Activated CD8-positive, alpha-beta T cell treated with anti-CD3 and anti-CD28 coated beads for 36 hours (primary cell): ENCODE data around the gene CDH23. TPM values are rescaled to one million over a fixed set of nuclear protein-coding genes. Genes with fewer than 3 reads are reported as not detected.

Experiments
- ATAC-seq: fragments of 200-7000 bp; cut with Tn5 transposase; one replicate; pipeline ENCODE4 v1.10.0; 2021; ENCODE audit warnings: mild to moderate bottlenecking, moderate library complexity
- CTCF ChIA-PET: fragments of 350-600 bp; sonication (Branson Sonifier 250); formaldehyde crosslinking; loops from one replicate; lab custom pipeline; 2021; ENCODE audit warnings: antibody characterized with exemption; lab: Charles Lee
- POLR2A ChIA-PET: fragments of 350-600 bp; sonication (Branson Sonifier 250); formaldehyde crosslinking; loops from one replicate; lab custom pipeline; 2021; ENCODE audit warnings: antibody characterized with exemption; lab: Charles Lee
- DNase-seq: peaks from one replicate; pipeline ENCODE4 v3.0.0-alpha.2; 2020
- H3K27ac Mint-ChIP-seq: one replicate; pipeline ENCODE4 v1.8.0; 2021; ENCODE audit warnings: mild to moderate bottlenecking, mixed read lengths
- H3K27me3 Mint-ChIP-seq: one replicate; pipeline ENCODE4 v1.8.0; 2021; ENCODE audit warnings: mixed read lengths
- H3K36me3 Mint-ChIP-seq: one replicate; pipeline ENCODE4 v1.8.0; 2021; ENCODE audit warnings: low read depth, mixed read lengths
- H3K4me1 Mint-ChIP-seq: one replicate; pipeline ENCODE4 v1.8.0; 2021; ENCODE audit warnings: low read depth, mixed read lengths
- H3K4me3 Mint-ChIP-seq: one replicate; pipeline ENCODE4 v1.8.0; 2021; ENCODE audit warnings: mild to moderate bottlenecking, moderate library complexity, mixed read lengths
- H3K9me3 Mint-ChIP-seq: one replicate; pipeline ENCODE4 v1.8.0; 2021; ENCODE audit warnings: mixed read lengths
- intact Hi-C: fragments of 100-400 bp; cut with micrococcal nuclease; formaldehyde crosslinking; loops from one replicate; pipeline ENCODE4 v1.10.0; 2022
- total RNA-seq, 2 experiments: library from RNA; stranded (reverse); gene quantifications; one replicate each; pipeline ENCODE4 v1.2.3, GENCODE V29; 2021
- TF ChIP-seq, protein P1 (sequence below): fragments of 200-600 bp; IDR thresholded peaks from one replicate; pipeline ENCODE4 v1.8.0; 2022; ENCODE audit warnings: antibody characterized with exemption, mild to moderate bottlenecking

CDH23 gene
- total RNA-seq, 2 experiments from 2014 or later, result 2.4 to 2.7 TPM

DNA sequence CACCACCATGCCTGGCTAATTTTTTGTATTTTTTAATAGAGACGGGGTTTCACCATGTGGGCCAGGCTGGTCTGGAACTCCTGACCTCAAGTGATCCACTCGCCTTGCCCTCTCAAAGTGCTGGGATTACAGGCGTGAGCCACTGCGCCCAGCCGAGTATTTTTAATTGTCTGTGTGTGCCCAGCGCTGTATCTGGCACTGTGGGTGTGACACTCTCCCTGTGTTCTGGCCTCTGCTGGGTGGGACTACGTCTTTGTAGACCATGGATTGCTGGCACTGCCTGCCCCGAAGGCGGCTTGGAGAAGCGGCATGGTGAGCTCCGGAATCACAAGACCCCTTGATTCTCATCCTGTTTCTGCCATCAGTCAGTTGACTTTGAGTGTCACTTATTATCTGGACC lies 136.2 kb downstream of the CDH23 start:
- DNase-seq (no peak), ATAC-seq (no peak)
- TF ChIP-seq, protein P1, sequence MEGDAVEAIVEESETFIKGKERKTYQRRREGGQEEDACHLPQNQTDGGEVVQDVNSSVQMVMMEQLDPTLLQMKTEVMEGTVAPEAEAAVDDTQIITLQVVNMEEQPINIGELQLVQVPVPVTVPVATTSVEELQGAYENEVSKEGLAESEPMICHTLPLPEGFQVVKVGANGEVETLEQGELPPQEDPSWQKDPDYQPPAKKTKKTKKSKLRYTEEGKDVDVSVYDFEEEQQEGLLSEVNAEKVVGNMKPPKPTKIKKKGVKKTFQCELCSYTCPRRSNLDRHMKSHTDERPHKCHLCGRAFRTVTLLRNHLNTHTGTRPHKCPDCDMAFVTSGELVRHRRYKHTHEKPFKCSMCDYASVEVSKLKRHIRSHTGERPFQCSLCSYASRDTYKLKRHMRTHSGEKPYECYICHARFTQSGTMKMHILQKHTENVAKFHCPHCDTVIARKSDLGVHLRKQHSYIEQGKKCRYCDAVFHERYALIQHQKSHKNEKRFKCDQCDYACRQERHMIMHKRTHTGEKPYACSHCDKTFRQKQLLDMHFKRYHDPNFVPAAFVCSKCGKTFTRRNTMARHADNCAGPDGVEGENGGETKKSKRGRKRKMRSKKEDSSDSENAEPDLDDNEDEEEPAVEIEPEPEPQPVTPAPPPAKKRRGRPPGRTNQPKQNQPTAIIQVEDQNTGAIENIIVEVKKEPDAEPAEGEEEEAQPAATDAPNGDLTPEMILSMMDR, result no peak
- ChIA-PET POLR2A (no interaction called here), CTCF (interaction anchor here (1.6 to 1.9 kb wide), 2 partner anchors 11 to 68 kb away, joined by 3 to 5 read pairs; no protein-coding TSS in a partner anchor)
- Mint-ChIP-seq H3K27ac (peak overlapping the region; percentile 85), H3K27me3 (no peaks in the 10 kb centered on the region), H3K9me3 (no peaks in the 10 kb centered on the region), H3K4me3 (no peak overlapping the region), H3K36me3 (no peaks in the 10 kb centered on the region), H3K4me1 (peaks cover 23% of the 10 kb centered on the region)
- intact Hi-C loops, result no loop called here

DNA sequence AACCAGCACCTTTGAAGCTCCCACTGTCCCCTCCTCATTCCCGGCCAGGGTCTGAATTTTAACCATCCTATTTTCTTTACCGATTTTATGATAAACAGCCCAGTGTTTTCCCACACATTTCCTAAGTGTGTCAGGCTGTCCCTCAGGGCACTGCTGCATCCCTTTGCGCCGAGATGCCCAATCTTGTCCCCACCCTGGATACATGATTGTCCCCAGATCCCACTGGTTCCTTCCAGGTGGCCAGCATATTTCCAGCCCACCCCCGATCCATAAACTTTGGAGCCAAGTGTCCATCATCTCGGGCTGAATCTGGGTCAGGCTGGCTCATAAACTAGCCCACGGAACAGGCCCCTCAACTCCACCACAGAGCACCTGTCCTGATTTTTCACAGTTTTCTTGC lies 137.2 kb downstream of the CDH23 start:
- POLR2A ChIA-PET, result no interaction called here

DNA sequence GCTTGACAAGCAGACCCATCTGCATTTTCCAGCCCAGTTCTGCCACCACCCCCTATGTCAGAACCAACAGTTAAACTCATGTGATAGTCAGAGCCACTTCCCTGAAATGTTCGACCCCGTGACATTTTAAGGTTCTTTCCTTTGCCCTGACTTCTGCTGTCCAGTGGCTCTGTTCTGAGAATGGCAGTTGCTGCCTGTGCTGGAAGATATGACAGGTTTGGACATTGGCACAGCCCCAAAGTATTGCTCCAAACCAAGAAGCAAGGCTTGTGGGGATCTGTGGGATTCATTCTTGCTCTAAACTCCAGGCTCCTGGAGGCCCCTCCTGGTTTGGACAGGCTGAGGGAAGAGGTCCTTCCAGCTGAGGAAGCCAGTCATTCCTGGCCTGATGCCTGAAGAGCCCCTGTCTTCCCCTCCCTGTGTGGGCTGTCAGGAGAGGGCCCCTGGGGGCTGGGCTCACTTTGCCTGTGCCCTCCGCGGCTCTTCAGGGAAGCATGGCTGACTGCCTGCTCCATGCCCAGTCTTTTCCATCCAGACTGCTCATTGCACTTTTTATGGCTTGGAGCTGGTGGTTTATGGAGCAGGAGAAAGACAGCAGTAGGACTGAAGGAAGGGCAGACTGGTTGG lies 138.0 kb downstream of the CDH23 start:
- Mint-ChIP-seq H3K27me3 (no peaks in the 10 kb centered on the region), H3K4me3 (no peak overlapping the region), H3K9me3 (no peaks in the 10 kb centered on the region), H3K4me1 (peaks cover 23% of the 10 kb centered on the region), H3K36me3 (no peaks in the 10 kb centered on the region), H3K27ac (no peak overlapping the region)
- DNase-seq (no peak), ATAC-seq (no peak)
- intact Hi-C loops, result no loop called here
- CTCF ChIA-PET, result interaction anchor here (1.6 kb wide), 1 partner anchor 70 kb away, joined by 3 read pairs; no protein-coding TSS in a partner anchor
- POLR2A ChIA-PET, result no interaction called here
- TF ChIP-seq, protein P1, result no peak

More for the DNA sequence above, 137.2 kb downstream of the CDH23 start:
- Mint-ChIP-seq H3K9me3 (no peaks in the 10 kb centered on the region), H3K4me3 (no peak overlapping the region), H3K27me3 (no peaks in the 10 kb centered on the region), H3K27ac (no peak overlapping the region), H3K36me3 (no peaks in the 10 kb centered on the region), H3K4me1 (peaks cover 23% of the 10 kb centered on the region)
- intact Hi-C loops, result no loop called here
- ATAC-seq (no peak), DNase-seq (no peak)
- TF ChIP-seq, protein P1, result no peak
- CTCF ChIA-PET, result interaction anchor here (1.6 kb wide), 1 partner anchor 69 kb away, joined by 3 read pairs; no protein-coding TSS in a partner anchor

DNA sequence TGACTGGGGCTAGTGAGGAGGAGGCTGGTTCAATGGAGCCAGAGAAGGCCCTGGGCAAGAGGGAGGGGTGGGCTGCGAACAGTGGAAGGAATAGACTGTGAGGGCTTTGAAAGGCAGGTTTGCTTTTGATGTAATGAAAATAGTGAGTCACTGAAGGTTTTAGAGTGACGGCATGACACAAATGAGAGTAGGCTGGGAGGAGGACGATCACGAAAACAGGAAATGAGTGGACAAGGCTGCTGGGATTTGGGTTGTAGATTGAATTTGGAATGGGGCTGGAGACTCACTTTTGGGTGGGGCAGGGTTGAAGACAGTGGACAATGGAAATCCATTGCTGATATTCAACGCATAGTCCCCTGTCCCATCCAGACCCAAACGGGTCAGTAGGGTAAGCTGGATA lies 139.6 kb downstream of the CDH23 start:
- H3K9me3 Mint-ChIP-seq, result no peaks in the 10 kb centered on the region
- peak overlapping the region; percentile 2 for H3K27ac Mint-ChIP-seq
- DNase-seq (no peak), ATAC-seq (no peak)
- H3K36me3 Mint-ChIP-seq, result no peaks in the 10 kb centered on the region
- no peak overlapping the region for H3K4me3 Mint-ChIP-seq
- no peaks in the 10 kb centered on the region for H3K27me3 Mint-ChIP-seq
- ChIA-PET POLR2A (no interaction called here), CTCF (no interaction called here)
- TF ChIP-seq, protein P1, result no peak
- H3K4me1 Mint-ChIP-seq, result peaks cover 20% of the 10 kb centered on the region
- intact Hi-C loops, result no loop called here

DNA sequence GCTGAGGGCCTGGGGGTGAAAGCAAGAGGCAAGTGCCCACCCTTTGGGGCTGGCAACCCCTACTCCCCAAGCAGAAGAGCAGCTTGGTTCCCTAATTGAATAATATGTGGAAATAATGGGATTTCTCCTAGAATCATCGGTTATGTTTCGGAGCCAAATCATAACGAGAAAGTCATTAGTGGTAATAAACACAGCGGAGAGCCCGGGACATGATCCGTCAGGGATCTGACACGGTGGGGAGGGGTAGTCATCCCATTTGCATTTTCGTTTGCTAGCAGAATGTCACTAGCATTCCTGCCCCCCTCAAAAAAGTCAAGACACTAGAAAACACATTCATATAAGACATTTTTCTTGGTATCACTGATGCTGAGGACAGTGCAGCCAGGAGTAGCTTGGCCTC lies 140.4 kb downstream of the CDH23 start:
- no peaks in the 10 kb centered on the region for H3K9me3 Mint-ChIP-seq
- H3K4me1 Mint-ChIP-seq, result peaks cover 12% of the 10 kb centered on the region
- no peaks in the 10 kb centered on the region for H3K36me3 Mint-ChIP-seq
- POLR2A ChIA-PET, result no interaction called here
- no peak overlapping the region for H3K4me3 Mint-ChIP-seq
- no peaks in the 10 kb centered on the region for H3K27me3 Mint-ChIP-seq
- intact Hi-C loops, result no loop called here
- TF ChIP-seq, protein P1, result no peak
- CTCF ChIA-PET, result interaction anchor here (0.8 kb wide), 1 partner anchor 13 kb away, joined by 3 read pairs; no protein-coding TSS in a partner anchor
- no peak for ATAC-seq
- DNase-seq, result no peak
- H3K27ac Mint-ChIP-seq, result no peak overlapping the region
